H4 (cell line): ENCODE results near the gene PTPRG. TPM values are rescaled to one million over a fixed set of nuclear protein-coding genes. Genes with fewer than 3 reads are reported as not detected.

Experiments used
- DNase-seq: peaks from one replicate; pipeline ENCODE4 v3.0.0-alpha.2; 2015; ENCODE audit warnings: low spot score
- total RNA-seq: library from RNA; depleted of rRNA; stranded (reverse); fragments of >200 nt; shearing (Covaris generic); gene quantifications from 2 replicates; pipeline ENCODE4 v1.2.3, GENCODE V29; 2014

PTPRG gene
- total RNA-seq, 1 experiment from 2014 or later: 16.1 TPM

DNA sequence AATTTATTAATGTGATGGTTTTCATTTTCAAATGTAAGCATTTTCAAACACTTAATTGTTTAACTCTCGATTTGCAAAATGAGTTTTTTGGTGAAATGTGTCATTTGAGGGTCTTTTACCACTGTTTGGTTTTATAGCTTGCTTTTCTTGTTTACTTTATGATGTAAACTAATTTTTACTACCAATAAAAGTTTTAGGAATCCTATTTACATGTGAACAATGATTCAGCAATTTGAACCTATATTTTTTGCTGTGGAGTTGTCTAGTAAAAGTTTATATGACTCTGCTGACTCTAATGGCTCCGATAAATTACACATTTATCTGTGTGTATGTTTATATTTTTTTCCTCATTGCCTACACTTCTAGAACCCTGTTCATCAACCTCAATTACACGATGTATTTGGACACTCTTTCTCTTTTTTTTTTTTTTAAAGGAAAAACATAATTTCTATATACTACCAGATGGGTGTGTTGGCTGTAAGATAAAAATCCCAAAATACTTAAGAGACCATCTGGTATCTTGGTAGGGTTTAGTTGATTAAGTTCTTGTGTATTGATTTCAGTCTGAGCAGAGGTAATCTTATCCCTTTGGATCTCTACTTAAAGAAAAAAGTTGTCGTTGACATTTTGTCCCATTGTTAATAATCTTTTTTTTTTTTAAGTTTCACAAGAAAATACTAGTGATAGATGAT lies 89.5 kb downstream of the PTPRG start:
- no peak for DNase-seq

GRCh38 chr3:61657689-61658088 lies 96.3 kb downstream of the PTPRG start:
- DNase-seq: no peak

DNA sequence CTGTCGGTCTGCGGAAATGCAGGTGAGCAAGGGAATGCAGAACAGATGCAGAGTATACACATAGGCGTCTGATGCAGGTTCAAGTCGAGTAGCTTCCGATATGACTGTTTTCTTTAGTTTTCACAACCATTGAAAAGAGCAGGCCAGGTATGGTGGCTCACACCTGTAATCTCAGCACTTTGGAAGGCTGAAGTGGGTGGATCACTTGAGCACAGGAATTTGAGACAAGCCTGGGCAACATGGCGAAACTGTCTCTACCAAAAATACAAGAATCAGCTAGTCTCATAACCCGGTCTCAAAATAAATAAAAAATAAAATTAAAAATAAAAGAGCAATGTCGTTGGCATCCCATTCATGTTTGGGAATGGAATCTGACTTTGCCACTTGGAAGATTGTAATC lies 101.5 kb downstream of the PTPRG start:
- no peak for DNase-seq

- DNase-seq: no peak
Observed at GRCh38 chr3:61663356-61664104, 102.2 kb downstream of the PTPRG start.

DNA sequence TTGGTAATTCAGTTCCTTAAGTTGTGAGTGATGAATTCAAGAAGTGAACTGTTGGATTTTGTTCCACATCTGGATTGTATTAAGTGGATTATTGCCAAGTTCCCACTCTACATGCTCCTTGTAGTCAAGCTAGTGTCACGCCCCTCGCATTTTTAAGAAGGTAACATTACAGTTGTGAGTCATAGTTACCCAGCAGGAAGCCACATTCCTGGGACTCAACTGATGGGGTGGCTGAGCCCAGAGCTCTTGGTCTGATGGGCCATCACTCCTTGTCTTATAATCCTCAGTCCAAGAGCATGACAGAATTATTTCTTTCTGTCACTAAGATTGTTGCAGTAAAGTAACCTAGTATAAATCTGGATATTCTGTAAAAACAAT lies 102.7 kb downstream of the PTPRG start:
- DNase-seq: peak; percentile 87

DNA sequence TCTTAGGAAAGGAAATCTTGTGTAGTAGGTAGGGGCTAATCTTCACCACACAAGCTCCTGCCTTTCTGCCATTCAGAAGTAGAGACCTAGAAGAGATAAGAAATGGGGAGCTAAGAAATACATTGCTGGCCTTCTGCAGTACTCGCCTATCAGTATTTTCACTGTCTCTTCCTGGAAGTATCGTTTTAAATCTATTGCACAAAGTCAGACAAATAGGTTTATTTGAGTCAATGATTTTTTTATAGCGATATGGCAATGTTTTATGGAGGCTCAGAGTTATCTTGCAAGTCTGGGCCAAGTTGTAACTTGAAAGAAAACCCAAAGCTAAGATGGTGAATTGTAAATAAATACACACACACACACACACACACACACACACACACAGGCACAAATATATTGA lies 103.8 kb downstream of the PTPRG start:
- DNase-seq: no peak

DNA sequence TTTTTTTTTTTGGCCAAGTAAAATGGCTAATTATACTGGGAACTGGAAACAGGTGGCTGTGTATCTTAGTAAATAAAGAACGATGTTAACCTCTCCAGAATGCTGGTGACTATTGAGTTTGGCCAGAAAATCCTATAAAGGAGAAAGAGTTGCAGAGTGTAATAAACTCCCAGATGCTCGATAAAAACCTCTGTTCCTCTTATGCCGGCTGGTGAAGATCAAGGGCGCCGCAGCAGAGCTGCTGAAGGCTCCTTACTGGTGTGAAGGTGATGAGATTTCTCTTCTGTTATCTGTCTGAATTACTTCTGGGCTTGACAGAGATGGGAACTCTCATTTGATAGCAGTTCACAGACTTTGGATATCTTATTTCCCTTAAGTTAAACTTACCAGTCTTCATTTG lies 104.6 kb downstream of the PTPRG start:
- DNase-seq: no peak

GRCh38 chr3:61666615-61667330 lies 105.4 kb downstream of the PTPRG start:
- DNase-seq: no peak

GRCh38 chr3:61667383-61667782 lies 106.0 kb downstream of the PTPRG start:
- no peak for DNase-seq

DNA sequence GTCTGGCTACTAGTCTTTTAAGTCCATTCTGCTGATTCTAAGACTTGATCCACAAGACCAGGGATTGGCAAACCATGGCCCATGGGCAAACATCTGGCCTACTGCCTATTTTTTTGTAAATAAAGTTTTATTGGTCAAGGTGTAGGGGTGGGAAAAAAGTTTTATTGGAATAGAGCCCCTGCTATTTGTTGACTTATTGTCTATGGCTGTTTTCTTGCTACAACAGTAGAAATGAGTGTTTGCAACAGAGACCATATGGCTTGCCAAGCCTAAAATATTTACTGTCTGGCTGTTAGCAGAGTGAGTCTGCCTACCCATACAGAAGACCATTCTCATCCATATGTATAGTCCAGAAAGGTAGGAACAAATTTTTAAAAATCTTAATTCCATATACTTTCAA lies 106.4 kb downstream of the PTPRG start:
- no peak for DNase-seq

DNA sequence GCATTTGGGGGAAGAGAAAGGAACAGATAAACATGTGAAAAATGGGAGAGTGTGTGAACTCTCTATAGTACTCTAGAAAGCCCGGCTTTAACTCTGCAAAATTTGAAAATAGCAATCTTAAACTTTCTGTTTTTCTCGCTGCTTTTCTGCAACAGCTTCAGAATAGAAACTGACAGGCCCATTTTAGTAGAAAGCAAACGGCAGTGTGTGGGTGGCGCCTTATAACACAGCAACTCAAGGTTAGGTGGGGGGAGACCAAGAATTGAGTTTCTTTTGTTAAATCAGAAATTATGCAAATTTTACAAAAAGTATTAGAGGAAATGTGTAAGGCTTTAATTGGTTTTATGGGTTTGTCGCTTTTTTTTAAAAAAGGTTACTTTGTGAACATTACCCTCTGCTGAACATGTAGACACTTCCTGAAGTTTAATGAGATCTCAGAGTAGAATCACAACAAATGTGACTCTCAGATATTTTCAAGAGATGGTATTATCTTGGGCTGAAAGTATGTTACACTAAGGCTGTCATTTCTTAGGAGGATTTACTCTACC lies 107.0 kb downstream of the PTPRG start:
- DNase-seq: no peak

- no peak for DNase-seq
Observed at GRCh38 chr3:61669203-61669602, 107.8 kb downstream of the PTPRG start.

- peak; percentile 21 for DNase-seq
Observed at GRCh38 chr3:61669668-61670299, 108.4 kb downstream of the PTPRG start.

GRCh38 chr3:61673651-61674050 lies 112.3 kb downstream of the PTPRG start:
- no peak for DNase-seq

DNA sequence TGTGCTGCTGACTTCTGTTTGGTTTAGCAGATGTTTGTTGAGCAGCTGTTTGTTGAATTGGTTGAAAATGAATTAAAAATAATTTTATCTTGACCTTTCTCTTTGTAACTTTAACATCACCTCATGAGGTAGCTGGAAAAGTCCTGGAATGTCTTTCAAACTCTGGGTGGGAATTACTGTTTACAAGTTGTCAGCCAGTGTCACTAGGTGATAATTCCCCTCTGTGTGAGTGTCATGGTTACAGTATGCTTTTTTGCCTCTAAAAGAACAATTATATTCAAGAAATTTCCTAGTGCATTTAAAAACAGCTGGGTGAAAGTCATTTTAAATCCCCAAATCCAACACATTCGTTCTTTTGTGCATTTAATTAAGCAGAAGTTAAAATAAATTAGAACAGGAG lies 113.2 kb downstream of the PTPRG start:
- DNase-seq: no peak

GRCh38 chr3:61679026-61679425 lies 117.7 kb downstream of the PTPRG start:
- no peak for DNase-seq

DNA sequence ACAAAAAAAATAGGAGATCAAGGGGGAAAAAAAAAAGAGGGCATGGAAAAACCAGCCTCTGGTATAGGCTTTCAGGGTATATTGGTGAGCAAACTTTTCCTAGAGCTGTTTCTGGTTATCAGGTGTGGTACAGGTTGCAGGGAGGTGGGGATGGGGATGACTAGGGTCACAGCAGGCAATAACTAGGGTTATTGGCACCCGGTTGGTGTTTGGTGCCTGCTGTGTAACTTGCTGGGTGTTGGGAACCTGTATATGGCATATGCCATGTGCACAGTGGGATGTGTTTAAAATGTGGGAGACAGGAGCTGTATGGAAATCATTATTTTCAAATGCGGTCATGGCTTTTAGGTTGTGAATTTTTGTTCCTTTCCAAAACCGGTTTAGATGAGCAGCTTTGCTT lies 119.2 kb downstream of the PTPRG start:
- DNase-seq: no peak

- no peak for DNase-seq
Observed at GRCh38 chr3:61681636-61682035, 120.3 kb downstream of the PTPRG start.

- peak; percentile 10 for DNase-seq
Observed at GRCh38 chr3:61682671-61683548, 121.5 kb downstream of the PTPRG start.

- no peak for DNase-seq
Observed at GRCh38 chr3:61683549-61684236, 122.3 kb downstream of the PTPRG start.
